ENCODE results near the gene RHOU.

The RHOU gene

DNA sequence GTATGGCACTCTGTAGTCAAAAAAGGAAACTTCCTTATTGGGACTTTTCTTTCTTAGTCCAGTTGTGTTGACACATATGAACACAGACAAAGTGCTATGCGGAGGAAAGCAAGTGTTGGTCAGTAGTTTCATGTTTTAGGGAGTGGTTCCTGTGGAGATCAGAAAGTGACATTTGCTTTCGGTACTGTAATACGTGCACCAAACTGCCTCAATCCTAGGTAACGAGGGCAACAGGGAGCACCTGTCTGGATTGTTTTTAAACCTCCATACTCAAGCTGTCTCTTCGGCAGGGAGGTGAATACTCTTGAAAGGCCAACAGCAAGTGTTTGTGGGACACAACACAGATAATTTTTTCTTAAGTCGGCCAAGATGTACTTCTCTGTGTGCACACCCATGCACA is 9.1 kb downstream of the RHOU start:
- no peak for DNase-seq (ENCODE audit: low read depth)
- TF ChIP-seq, protein P1, sequence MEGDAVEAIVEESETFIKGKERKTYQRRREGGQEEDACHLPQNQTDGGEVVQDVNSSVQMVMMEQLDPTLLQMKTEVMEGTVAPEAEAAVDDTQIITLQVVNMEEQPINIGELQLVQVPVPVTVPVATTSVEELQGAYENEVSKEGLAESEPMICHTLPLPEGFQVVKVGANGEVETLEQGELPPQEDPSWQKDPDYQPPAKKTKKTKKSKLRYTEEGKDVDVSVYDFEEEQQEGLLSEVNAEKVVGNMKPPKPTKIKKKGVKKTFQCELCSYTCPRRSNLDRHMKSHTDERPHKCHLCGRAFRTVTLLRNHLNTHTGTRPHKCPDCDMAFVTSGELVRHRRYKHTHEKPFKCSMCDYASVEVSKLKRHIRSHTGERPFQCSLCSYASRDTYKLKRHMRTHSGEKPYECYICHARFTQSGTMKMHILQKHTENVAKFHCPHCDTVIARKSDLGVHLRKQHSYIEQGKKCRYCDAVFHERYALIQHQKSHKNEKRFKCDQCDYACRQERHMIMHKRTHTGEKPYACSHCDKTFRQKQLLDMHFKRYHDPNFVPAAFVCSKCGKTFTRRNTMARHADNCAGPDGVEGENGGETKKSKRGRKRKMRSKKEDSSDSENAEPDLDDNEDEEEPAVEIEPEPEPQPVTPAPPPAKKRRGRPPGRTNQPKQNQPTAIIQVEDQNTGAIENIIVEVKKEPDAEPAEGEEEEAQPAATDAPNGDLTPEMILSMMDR (IDR thresholded peaks at IDR 0.05; ENCODE audit: control insufficient read depth, extremely low read depth, insufficient read depth), result no peak
- no peak overlapping the region for H3K4me3 ChIP-seq (ENCODE audit: low read depth, low read length)

DNA sequence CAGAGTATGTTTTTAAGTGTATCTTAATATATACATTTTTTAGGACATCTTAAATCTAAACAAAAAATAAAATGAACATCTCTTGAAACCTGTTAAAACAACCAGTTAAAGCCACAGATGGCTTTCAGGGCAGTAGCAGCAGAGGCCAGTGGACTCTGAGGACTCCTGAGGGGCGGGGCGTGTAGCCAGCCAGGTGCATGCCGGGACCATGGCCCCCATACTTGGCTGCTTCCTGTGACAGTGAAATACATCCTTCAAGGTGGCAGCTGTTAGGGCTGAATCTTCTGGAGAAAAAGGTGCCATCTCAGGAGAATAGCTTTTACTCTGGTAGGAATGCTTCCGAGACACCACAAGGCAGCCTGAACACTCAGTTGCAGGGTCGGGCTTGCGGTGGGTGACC is 9.6 kb downstream of the RHOU start:
- no peak for DNase-seq (ENCODE audit: low read depth)
- H3K4me3 ChIP-seq (ENCODE audit: low read depth, low read length), result no peak overlapping the region
- TF ChIP-seq, protein P1 (IDR thresholded peaks at IDR 0.05; ENCODE audit: control insufficient read depth, extremely low read depth, insufficient read depth), result no peak

GRCh38 chr1:228745497-228745896 is 10.2 kb downstream of the RHOU start:
- no peak overlapping the region for H3K4me3 ChIP-seq (ENCODE audit: low read depth, low read length)
- DNase-seq (ENCODE audit: low read depth), result no peak
- TF ChIP-seq, protein P1 (IDR thresholded peaks at IDR 0.05; ENCODE audit: control insufficient read depth, extremely low read depth, insufficient read depth), result no peak

GRCh38 chr1:228747301-228747935 is 12.1 kb downstream of the RHOU start:
- DNase-seq (ENCODE audit: low read depth), result no peak
- TF ChIP-seq, protein P1 (IDR thresholded peaks at IDR 0.05; ENCODE audit: control insufficient read depth, extremely low read depth, insufficient read depth), result no peak
- no peak overlapping the region for H3K4me3 ChIP-seq (ENCODE audit: low read depth, low read length)

- TF ChIP-seq, protein P1 (IDR thresholded peaks at IDR 0.05; ENCODE audit: control insufficient read depth, extremely low read depth, insufficient read depth), result no peak
- DNase-seq (ENCODE audit: low read depth), result no peak
- no peak overlapping the region for H3K4me3 ChIP-seq (ENCODE audit: low read depth, low read length)
These were observed 12.8 kb downstream of the RHOU start for GRCh38 chr1:228748029-228748428.

- no peak for DNase-seq (ENCODE audit: low read depth)
- TF ChIP-seq, protein P1 (IDR thresholded peaks at IDR 0.05; ENCODE audit: control insufficient read depth, extremely low read depth, insufficient read depth), result no peak
These were observed 13.2 kb downstream of the RHOU start for GRCh38 chr1:228748431-228748830.

DNA sequence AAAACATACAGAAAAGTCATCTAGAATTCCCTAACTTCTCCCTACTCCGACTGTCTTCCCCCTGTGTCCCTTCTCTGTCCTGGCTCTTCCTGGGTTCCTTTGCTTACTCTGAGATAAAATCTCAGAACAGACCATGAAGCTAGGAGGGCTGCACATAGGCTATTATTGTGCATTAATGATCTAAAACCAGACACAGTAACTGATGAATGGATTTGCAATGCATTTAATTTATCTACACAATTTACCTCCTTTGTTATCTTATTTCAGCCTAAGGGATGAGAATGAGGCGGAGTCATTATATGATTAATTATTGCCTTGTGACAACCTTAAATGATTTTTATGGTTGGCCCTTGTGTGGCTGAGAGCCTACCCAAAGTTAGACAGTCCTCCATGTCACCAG is 14.5 kb downstream of the RHOU start:
- TF ChIP-seq, protein P1 (IDR thresholded peaks at IDR 0.05; ENCODE audit: control insufficient read depth, extremely low read depth, insufficient read depth), result no peak
- no peak for DNase-seq (ENCODE audit: low read depth)
- no peak overlapping the region for H3K4me3 ChIP-seq (ENCODE audit: low read depth, low read length)

More at GRCh38 chr1:228748431-228748830, 13.2 kb downstream of the RHOU start:
- H3K4me3 ChIP-seq (ENCODE audit: low read depth, low read length), result no peak overlapping the region

All from LNCaP clone FGC (cell line).